ENCODE data around the gene MPV17L2.

Gene MPV17L2

DNA sequence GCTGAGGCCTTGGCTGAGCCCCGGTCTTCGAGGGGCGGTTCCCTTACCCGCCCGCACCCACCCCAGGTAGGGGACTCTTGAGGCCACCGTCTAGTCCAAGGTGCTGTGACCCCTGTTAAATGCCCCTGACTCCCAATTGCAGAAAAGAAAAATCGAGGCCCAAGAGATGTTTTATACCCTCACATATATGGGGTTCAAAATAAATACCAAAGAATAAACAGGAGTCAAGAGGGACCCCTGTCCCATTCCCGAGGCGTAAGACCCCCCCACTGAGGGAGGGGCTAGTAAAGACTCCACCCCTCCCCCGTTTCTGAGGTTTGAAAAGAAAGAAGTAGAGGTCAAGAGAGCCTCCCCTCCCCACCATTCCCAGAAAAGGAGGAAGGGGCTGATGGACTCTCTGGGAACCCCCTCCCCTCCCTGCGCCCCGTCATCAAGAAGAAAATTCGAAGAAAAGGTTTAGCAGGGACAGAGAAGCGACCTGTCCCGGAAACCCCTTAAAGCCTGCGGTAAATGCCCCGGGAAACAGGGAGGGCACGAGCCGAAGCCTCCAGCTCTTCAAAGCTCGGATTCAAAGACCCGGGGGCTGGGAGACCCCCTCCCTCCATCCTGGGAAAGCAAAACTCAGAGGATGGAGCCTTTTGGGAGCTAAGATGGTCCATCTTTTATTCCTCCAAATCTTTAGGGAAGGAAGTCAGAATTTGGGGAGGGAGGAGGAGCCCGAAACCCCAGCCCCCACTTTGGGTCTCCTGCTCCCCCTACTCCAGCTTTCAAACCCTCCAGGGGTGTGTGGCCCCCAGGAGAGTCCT is 11.6 kb downstream of the MPV17L2 start:
- H3K9me2 ChIP-seq (replicated peaks; ENCODE audit: low read depth, low read length): no peaks in the 10 kb centered on the region
- H3K4me3 ChIP-seq (ENCODE audit: low read length, poor library complexity, severe bottlenecking): peak overlapping the region; percentile 80
- no peaks in the 10 kb centered on the region for H4K20me1 ChIP-seq (ENCODE audit: insufficient read depth, low read length, poor library complexity, severe bottlenecking)
- no peaks in the 10 kb centered on the region for H3K27me3 ChIP-seq (ENCODE audit: insufficient read depth, low read length, poor library complexity, severe bottlenecking)
- H3K9ac ChIP-seq (ENCODE audit: low read depth, low read length, poor library complexity, severe bottlenecking): peak overlapping the region; percentile 82
- no peaks in the 10 kb centered on the region for H3K36me3 ChIP-seq (ENCODE audit: insufficient read depth, low read length)
- TF ChIP-seq EZH2phosphoT487 (IDR thresholded peaks at IDR 0.05; ENCODE audit: borderline replicate concordance): no peak
- TF ChIP-seq, protein P1, sequence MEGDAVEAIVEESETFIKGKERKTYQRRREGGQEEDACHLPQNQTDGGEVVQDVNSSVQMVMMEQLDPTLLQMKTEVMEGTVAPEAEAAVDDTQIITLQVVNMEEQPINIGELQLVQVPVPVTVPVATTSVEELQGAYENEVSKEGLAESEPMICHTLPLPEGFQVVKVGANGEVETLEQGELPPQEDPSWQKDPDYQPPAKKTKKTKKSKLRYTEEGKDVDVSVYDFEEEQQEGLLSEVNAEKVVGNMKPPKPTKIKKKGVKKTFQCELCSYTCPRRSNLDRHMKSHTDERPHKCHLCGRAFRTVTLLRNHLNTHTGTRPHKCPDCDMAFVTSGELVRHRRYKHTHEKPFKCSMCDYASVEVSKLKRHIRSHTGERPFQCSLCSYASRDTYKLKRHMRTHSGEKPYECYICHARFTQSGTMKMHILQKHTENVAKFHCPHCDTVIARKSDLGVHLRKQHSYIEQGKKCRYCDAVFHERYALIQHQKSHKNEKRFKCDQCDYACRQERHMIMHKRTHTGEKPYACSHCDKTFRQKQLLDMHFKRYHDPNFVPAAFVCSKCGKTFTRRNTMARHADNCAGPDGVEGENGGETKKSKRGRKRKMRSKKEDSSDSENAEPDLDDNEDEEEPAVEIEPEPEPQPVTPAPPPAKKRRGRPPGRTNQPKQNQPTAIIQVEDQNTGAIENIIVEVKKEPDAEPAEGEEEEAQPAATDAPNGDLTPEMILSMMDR (conservative IDR thresholded peaks at IDR 0.05; ENCODE audit: low read length): no peak
- H3K4me2 ChIP-seq (ENCODE audit: low read depth, low read length, poor library complexity, severe bottlenecking): peak overlapping the region; percentile 79
- peak overlapping the region; percentile 74 for H2AFZ ChIP-seq (ENCODE audit: low read length)
- H3F3A ChIP-seq (ENCODE audit: low read depth): no peaks in the 10 kb centered on the region; the same call in 1 of the 2 replicates
- no peaks in the 10 kb centered on the region; the same call in 1 of the 2 replicates for H3K79me2 ChIP-seq (ENCODE audit: insufficient read depth, low read length)
- H3K9me3 ChIP-seq (ENCODE audit: insufficient read depth, low read depth, low read length): no peaks in the 10 kb centered on the region
- peaks cover 12% of the 10 kb centered on the region for H3K4me1 ChIP-seq (ENCODE audit: insufficient read depth, low read length, poor library complexity, severe bottlenecking)

DNA sequence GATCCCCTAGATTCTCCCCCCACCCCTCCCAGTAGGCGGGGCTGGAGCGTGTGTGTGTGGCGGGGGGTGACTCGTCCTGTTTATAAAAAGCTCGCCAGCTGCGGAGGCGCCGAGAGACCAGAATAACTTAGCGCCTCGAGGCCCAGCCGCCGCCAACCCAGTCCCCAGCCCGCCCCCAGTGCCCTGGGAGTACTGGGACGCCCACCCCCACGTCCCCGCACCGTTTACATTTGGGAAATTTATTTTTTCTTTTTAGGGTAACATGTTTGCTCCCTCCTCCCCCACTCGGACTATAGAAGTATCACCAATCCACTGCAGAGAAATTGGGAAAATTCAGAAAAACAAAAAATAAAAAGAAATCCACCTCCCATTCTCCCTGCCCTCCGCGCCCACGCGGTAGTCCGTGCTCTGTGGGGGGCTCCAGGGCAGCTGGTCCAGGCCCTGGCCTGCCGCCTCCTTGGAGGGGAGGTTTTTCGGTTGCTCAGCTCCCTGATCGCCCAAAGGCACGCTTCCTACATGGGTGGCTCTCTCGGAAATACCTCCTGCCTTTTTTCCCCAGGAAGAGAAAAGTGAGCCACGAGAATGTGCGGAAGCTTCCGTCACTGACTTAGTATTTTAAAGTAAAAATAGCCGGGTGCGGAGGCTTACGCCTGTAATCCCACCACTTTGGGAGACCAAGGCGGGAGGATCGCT is 12.3 kb downstream of the MPV17L2 start:
- Histone ChIP-seq H3K9ac (ENCODE audit: low read depth, low read length, poor library complexity, severe bottlenecking) (peak overlapping the region; percentile 82), H3K4me3 (ENCODE audit: low read length, poor library complexity, severe bottlenecking) (peak overlapping the region; percentile 80), H3K9me3 (ENCODE audit: insufficient read depth, low read depth, low read length) (no peaks in the 10 kb centered on the region), H2AFZ (ENCODE audit: low read length) (peak overlapping the region; percentile 74), H3F3A (ENCODE audit: low read depth) (no peaks in the 10 kb centered on the region; the same call in 1 of the 2 replicates), H3K4me1 (ENCODE audit: insufficient read depth, low read length, poor library complexity, severe bottlenecking) (peaks cover 12% of the 10 kb centered on the region), H3K4me2 (ENCODE audit: low read depth, low read length, poor library complexity, severe bottlenecking) (peak overlapping the region; percentile 79), H3K27me3 (ENCODE audit: insufficient read depth, low read length, poor library complexity, severe bottlenecking) (no peaks in the 10 kb centered on the region), H4K20me1 (ENCODE audit: insufficient read depth, low read length, poor library complexity, severe bottlenecking) (no peaks in the 10 kb centered on the region), H3K36me3 (ENCODE audit: insufficient read depth, low read length) (no peaks in the 10 kb centered on the region), H3K79me2 (ENCODE audit: insufficient read depth, low read length) (no peaks in the 10 kb centered on the region; the same call in 1 of the 2 replicates), H3K9me2 (replicated peaks; ENCODE audit: low read depth, low read length) (no peaks in the 10 kb centered on the region)
- TF ChIP-seq, protein P1 (conservative IDR thresholded peaks at IDR 0.05; ENCODE audit: low read length): no peak
- no peak for TF ChIP-seq EZH2phosphoT487 (IDR thresholded peaks at IDR 0.05; ENCODE audit: borderline replicate concordance)

GRCh38 chr19:18206018-18206417 is 13.0 kb downstream of the MPV17L2 start:
- Histone ChIP-seq H3K4me2 (ENCODE audit: low read depth, low read length, poor library complexity, severe bottlenecking) (peak overlapping the region; percentile 79), H3K4me1 (ENCODE audit: insufficient read depth, low read length, poor library complexity, severe bottlenecking) (peaks cover 12% of the 10 kb centered on the region)
- TF ChIP-seq, protein P1 (conservative IDR thresholded peaks at IDR 0.05; ENCODE audit: low read length): no peak
- TF ChIP-seq EZH2phosphoT487 (IDR thresholded peaks at IDR 0.05; ENCODE audit: borderline replicate concordance): no peak

More at GRCh38 chr19:18206018-18206417, 13.0 kb downstream of the MPV17L2 start:
- H3K4me3 ChIP-seq (ENCODE audit: low read length, poor library complexity, severe bottlenecking): no peak overlapping the region
- no peaks in the 10 kb centered on the region for H3K9me2 ChIP-seq (replicated peaks; ENCODE audit: low read depth, low read length)
- no peaks in the 10 kb centered on the region; the same call in 1 of the 2 replicates for H3K79me2 ChIP-seq (ENCODE audit: insufficient read depth, low read length)
- no peaks in the 10 kb centered on the region for H3K9me3 ChIP-seq (ENCODE audit: insufficient read depth, low read depth, low read length)
- H3K36me3 ChIP-seq (ENCODE audit: insufficient read depth, low read length): no peaks in the 10 kb centered on the region
- no peak overlapping the region for H2AFZ ChIP-seq (ENCODE audit: low read length)
- H3K27me3 ChIP-seq (ENCODE audit: insufficient read depth, low read length, poor library complexity, severe bottlenecking): no peaks in the 10 kb centered on the region
- H3K9ac ChIP-seq (ENCODE audit: low read depth, low read length, poor library complexity, severe bottlenecking): no peak overlapping the region
- H3F3A ChIP-seq (ENCODE audit: low read depth): no peaks in the 10 kb centered on the region; the same call in 1 of the 2 replicates
- H4K20me1 ChIP-seq (ENCODE audit: insufficient read depth, low read length, poor library complexity, severe bottlenecking): no peaks in the 10 kb centered on the region

Measured in Loucy (cell line).